ENCODE measurements around the gene PDE7B.

PDE7B gene

GRCh38 chr6:135891710-135892109, 40.2 kb downstream of the PDE7B start:
- DNase-seq: no peak

GRCh38 chr6:135895231-135895911, 43.9 kb downstream of the PDE7B start:
- no peak for DNase-seq

DNA sequence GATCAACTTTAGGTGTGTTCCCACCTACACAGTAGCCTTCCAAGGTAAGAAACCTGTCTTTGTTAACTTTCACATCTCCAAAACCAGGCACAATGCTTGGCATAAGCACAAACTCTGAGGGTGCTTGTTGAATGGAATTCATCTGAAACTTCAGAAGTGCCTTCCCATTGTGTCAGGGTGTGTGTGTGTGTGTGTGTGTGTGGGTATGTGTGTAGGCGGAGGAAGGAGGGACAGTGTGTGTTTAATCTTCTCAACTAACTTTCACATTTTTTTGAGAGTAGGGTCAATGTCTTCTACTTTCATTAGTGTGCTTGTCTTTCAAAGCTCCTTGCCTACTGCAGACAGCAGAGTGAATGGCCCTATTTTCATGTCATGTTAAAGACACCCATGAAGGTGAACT, 45.6 kb downstream of the PDE7B start:
- DNase-seq: no peak

GRCh38 chr6:135901774-135902524, 50.4 kb downstream of the PDE7B start:
- DNase-seq: no peak

GRCh38 chr6:135902756-135903331, 51.3 kb downstream of the PDE7B start:
- DNase-seq: no peak

- no peak for DNase-seq
These were observed 53.2 kb downstream of the PDE7B start for GRCh38 chr6:135904666-135905065.

- DNase-seq: no peak
These were observed 54.3 kb downstream of the PDE7B start for GRCh38 chr6:135905604-135906300.

GRCh38 chr6:135906542-135906941, 55.0 kb downstream of the PDE7B start:
- no peak for DNase-seq

DNA sequence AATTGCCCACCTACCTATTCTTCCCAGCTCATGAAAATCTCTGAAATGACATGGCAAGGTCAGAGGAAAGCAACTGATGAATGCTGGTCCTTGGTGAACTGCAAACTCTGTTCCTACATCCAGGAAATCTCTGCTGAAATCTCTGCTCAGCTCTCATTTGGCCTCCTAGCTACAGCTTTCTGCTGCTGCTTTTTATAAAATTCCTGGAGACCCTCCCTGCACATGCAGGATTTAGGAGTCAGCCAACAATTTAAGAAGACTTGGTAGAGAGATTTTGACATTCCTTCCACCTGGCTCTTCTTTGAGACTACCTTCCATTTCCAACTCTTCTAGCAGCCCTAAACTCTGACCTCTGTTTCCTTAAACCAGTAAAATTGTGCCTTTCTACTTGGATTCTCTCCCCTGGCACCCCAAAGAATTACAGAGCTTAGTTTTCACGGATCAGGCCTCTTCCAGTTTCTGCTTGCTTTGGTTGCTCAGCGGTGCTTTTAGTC, 55.5 kb downstream of the PDE7B start:
- DNase-seq: no peak

DNA sequence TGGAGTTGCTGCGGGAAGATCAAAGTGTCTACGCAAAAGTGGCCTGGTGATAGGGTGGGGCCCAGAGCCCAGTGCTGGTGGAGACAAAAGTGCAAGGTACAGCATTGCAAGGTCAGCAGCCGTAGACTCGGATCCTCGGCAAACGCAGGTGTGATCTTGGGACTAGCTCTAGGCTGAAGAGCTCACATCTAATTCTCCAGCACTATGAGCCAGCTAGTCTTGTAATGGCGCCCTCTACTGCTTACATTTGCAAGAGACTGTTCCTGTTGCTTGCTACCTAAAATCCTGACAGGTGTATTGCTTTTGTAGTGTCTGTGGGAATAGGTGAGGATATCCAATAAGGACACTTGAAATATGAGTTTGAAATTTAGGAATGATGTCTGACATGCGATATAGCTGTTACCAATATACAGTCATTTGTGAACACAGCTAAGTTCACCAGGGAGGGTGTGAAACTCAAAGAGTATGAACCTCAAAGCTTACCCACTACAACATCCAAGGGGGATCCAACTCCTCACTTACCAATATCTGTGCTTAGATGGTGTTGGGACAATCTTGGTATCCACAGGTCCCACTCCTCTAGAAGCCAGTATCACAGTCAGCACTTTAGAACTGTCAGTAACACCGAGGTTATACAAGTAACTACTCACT, 58.4 kb downstream of the PDE7B start:
- peak; percentile 59 to 80 for DNase-seq

DNA sequence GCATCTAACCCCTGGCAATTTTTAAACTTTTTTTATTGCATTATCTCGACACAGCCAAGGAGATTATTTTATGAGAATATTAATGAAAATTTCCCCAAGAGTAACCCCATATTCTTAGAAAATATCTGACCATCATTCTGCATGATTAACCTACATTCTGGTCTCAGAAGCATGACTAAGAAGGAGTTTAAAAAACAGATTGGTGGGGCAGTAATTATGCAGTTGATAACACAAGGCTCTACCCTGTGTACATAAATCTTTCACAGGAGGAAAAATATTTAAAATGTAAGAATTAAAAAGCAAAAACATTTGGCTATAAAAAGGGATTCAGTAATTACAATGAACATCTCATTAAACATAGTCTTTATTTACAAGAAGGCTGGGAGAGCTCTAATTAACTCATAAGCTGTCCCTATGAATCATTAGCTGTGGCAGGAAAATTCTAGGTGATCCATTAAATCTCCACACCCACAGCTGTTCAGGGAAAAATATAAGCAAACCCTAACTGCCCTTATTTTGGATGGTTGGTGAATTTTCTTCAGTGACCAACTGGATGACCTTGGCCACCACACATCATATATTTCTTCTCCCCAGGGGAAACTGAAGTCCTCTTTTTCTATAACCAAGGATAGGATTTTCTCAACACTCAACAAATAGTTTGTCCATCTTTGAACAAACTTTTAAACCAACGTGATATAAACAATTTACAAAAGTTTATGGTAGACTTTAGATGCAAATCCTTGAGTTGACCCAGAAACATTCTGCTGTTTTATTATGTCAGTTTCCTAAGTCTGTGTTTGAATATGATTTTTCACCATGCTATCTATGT, 59.5 kb downstream of the PDE7B start:
- no peak for DNase-seq

GRCh38 chr6:135913785-135914184, 62.3 kb downstream of the PDE7B start:
- DNase-seq: no peak

DNA sequence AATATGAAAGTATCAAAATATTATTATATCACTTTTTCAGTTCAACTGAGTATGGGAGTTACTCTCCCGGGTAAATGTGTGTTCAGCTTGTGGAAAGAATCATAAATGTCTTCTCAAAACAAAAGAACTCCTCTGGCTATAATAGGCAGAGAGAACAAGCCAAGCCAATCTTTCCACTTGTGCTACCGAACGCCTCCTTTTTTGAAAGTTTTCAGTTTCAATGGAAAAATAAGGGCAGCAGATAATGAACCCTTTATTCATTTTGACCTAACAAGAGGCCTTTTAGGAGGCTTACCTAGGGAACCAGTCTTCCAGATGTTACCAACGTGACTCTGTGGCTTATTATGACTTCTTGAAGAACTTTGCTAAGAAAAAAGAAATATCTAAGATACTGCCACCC, 67.5 kb downstream of the PDE7B start:
- no peak for DNase-seq

GRCh38 chr6:135920689-135921088, 69.2 kb downstream of the PDE7B start:
- no peak for DNase-seq

GRCh38 chr6:135921188-135921587, 69.7 kb downstream of the PDE7B start:
- DNase-seq: no peak

DNA sequence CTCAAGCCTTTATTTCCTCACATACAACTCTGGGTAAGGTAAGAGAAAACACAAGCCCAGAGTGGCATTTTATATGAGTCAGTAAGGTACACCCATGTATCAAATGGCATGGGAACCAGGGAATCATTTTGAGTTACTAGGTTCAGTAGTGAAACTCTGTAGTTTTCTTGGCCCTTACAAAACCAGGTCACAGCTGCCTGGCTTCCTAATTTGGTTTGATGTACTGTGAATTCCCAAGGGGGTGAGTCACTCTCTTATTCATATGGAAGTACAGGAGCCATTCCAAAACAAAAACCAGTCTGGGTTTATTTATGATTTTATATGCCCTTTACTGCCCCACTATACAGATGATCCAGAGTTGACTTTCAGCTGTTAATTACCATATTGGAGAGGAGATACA, 70.7 kb downstream of the PDE7B start:
- no peak for DNase-seq

- DNase-seq: no peak
These were observed 71.2 kb downstream of the PDE7B start for GRCh38 chr6:135922746-135923145.

- DNase-seq: no peak
These were observed 81.2 kb downstream of the PDE7B start for GRCh38 chr6:135932651-135933050.

DNA sequence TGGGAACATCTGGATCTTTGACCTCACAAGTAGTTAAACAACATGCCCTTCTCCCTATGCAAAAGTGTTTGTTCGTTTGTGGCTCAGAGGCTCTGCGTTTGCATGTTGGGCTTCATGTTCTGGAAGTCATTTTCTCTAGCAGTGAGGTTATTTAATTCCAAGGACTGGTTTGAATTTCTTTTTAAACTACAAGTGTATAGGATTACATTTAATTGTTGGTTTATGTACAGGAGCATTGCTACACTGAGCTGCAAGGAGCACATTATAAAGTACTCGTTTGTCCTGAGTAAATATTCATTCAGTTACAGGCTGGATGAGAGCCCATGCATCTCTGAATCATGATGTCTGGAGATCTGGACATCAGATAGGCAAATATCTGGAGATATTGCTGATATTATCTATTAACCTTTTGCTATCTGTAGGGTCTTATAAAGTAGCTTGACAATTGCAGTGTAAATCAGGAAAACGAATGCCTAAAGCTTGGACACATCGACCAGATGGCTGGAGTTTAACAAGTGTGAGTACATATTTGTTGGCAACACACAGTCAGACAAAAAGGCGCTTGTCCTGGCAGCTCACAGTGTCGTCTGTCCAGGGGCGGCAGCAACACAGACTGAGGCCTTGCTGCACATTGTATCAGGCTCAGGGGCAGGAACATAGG, 84.6 kb downstream of the PDE7B start:
- no peak for DNase-seq

DNA sequence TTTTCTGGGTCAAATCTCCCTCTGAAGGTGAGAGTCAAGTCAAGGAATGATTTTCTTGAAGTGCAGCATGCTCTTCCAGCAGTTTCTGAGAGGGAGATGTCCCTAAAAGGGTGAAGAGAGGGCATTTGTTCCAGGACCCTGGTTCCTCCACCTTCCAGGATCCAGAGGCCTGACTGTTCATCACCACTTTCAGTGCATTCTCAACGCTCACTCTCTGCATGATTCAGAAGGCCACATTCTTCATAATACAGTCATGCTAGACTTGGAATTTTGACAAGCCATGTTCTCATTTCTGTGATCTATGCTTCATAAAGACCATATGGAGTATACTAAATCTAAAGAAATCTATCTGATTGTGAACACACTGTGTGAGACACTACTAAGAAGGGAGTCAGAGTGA, 85.1 kb downstream of the PDE7B start:
- no peak for DNase-seq

DNA sequence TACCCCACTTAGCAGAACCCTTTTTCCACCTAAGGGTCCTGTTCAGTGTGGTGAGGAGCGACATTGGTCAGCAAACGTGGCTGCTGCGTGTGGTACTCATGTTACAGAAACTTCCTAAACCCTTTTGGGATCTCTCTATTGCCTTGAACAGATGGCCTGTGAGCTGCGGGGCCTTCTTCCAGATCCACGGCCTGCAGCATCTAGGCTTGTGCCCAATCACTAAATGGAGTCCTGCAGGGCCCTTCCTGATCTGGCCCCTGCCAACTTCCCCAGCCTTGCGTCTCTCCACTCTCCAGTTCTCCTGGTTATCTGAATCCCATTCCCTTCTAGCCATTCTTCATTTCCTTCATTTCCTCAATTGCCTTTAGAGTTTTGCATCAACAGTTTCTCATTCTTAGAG, 85.6 kb downstream of the PDE7B start:
- DNase-seq: no peak
